K562 (cell line): ENCODE results near the gene AHR.

ENCODE experiments used
- CTCF ChIP-seq, 3 experiments: IDR thresholded peaks in 2 of 3; conservative IDR thresholded peaks in 1 of 3; 2 replicates each; pipeline ENCODE4 v1.5.1; 2011 to 2012; ENCODE audit warnings: low read length in 3 of 3, mild to moderate bottlenecking in 3 of 3, control low read depth in 2 of 3, improper control_type of control experiment in 1 of 3, inconsistent platforms in 1 of 3, low read depth in 1 of 3, mixed read lengths in 1 of 3, moderate library complexity in 1 of 3; ENCODE audit not compliant: insufficient read depth in 2 of 3
- EGR1 ChIP-seq: fragments of 450-650 bp; conservative IDR thresholded peaks from 2 replicates; pipeline ENCODE4 v1.6.1; 2017; ENCODE audit warnings: mild to moderate bottlenecking
- EP300 ChIP-seq: IDR thresholded peaks from 2 replicates; pipeline ENCODE4 v1.6.1; 2012; ENCODE audit warnings: low read length, improper control_type of control experiment
- EZH2 ChIP-seq: IDR thresholded peaks from 2 replicates; pipeline ENCODE4 v1.6.1; 2012; ENCODE audit warnings: low read depth, mild to moderate bottlenecking, inconsistent platforms, low read length, borderline replicate concordance
- FOXK2 ChIP-seq, 2 experiments: fragments of 450-650 bp; IDR thresholded peaks in 1 of 2; conservative IDR thresholded peaks in 1 of 2; 2 replicates each; pipeline ENCODE4 v1.6.1; 2016; ENCODE audit warnings: low read depth in 2 of 2, mild to moderate bottlenecking in 1 of 2
- HDAC2 ChIP-seq: fragments of 450-650 bp; IDR thresholded peaks from 2 replicates; pipeline ENCODE4 v1.6.1; 2016; ENCODE audit warnings: mild to moderate bottlenecking
- IRF1 ChIP-seq: sonication (generic); formaldehyde crosslinking; IDR thresholded peaks from 2 replicates; pipeline ENCODE4 v1.8.0; 2022; ENCODE audit warnings: missing genetic modification reagents, mild to moderate bottlenecking, borderline replicate concordance
- SMC3 ChIP-seq: conservative IDR thresholded peaks from 2 replicates; pipeline ENCODE4 v1.6.1; 2011; ENCODE audit warnings: low read depth, low read length, improper control_type of control experiment; ENCODE audit not compliant: insufficient read depth
- TOE1 ChIP-seq, 2 experiments: fragments of 450-650 bp in 1 of 2; sonication (generic) in 1 of 2; formaldehyde crosslinking in 1 of 2; IDR thresholded peaks; 2 replicates each; pipeline versions ENCODE4 v1.7.1 to v1.8.0; 2016 to 2022; ENCODE audit warnings: borderline replicate concordance in 2 of 2, mild to moderate bottlenecking in 2 of 2, antibody characterized with exemption in 1 of 2, inconsistent platforms in 1 of 2, low read depth in 1 of 2, missing genetic modification reagents in 1 of 2, moderate library complexity in 1 of 2
- ZNF449 ChIP-seq: fragments of 250-450 bp; sonication (Bioruptor Pico); IDR thresholded peaks from 2 replicates; pipeline ENCODE4 v1.8.0; 2022; ENCODE audit warnings: moderate library complexity, mild to moderate bottlenecking, inconsistent platforms
- ZSCAN32 ChIP-seq: fragments of 450-650 bp; formaldehyde crosslinking; IDR thresholded peaks from 2 replicates; pipeline ENCODE4 v1.4.0; 2020; ENCODE audit warnings: mild to moderate bottlenecking, moderate library complexity

- TF ChIP-seq EP300 (no peak), TOE1 (IDR thresholded peaks at IDR 0.05; ENCODE audit: borderline replicate concordance) (no peak), TOE1 (CRISPR knock-in tag; IDR thresholded peaks at IDR 0.05; ENCODE audit: borderline replicate concordance, low read depth) (no peak), HDAC2 (no peak), SMC3 (no peak), EZH2 (no peak), FOXK2 (conservative IDR thresholded peaks at IDR 0.05 in 1 of 2, IDR thresholded peaks at IDR 0.05 in 1 of 2; ENCODE audit: low read depth in 2 of 2) (no peak), EGR1 (no peak), IRF1 (CRISPR knock-in tag) (no peak), ZNF449 (CRISPR knock-in tag) (no peak), CTCF (IDR thresholded peaks at IDR 0.05 in 2 of 3, conservative IDR thresholded peaks at IDR 0.05 in 1 of 3; ENCODE audit: insufficient read depth in 2 of 3, low read depth in 1 of 3, low read length in 3 of 3) (no peak), ZSCAN32 (no peak)
Measured at GRCh38 chr7:17347401-17347800, 48.9 kb downstream of the AHR start.
